HepG2 (cell line): Measurements from ENCODE around the gene CTNND1. TPM values are rescaled to one million over a fixed set of nuclear protein-coding genes. Genes with fewer than 3 reads are reported as not detected.

ENCODE experiments used
- POLR2A ChIP-seq, 2 experiments: IDR thresholded peaks; 2 replicates each; pipeline ENCODE4 v1.6.1; 2011; ENCODE audit warnings: low read depth in 2 of 2, low read length in 2 of 2, mild to moderate bottlenecking in 1 of 2, moderate library complexity in 1 of 2; ENCODE audit not compliant: insufficient read depth in 1 of 2
- POLR2AphosphoS2 ChIP-seq: IDR thresholded peaks from 2 replicates; pipeline ENCODE4 v1.6.1; 2011; ENCODE audit warnings: low read depth, low read length, improper control_type of control experiment
- SALL2 ChIP-seq: sonication (generic); formaldehyde crosslinking; IDR thresholded peaks from 2 replicates; pipeline ENCODE4 v1.8.1; 2023; ENCODE audit warnings: mild to moderate bottlenecking, missing genetic modification reagents, inconsistent platforms
- TRIM24 ChIP-seq: sonication (generic); formaldehyde crosslinking; IDR thresholded peaks from 2 replicates; pipeline ENCODE4 v1.8.0; 2022; ENCODE audit warnings: mild to moderate bottlenecking, missing genetic modification reagents
- ZFP37 ChIP-seq: sonication (generic); formaldehyde crosslinking; IDR thresholded peaks from 2 replicates; pipeline ENCODE4 v1.4.0; 2020; ENCODE audit warnings: missing genetic modification reagents, borderline replicate concordance
- ZNF34 ChIP-seq: sonication (generic); formaldehyde crosslinking; IDR thresholded peaks from 2 replicates; pipeline ENCODE4 v1.4.0; 2020; ENCODE audit warnings: mild to moderate bottlenecking, missing genetic modification reagents, borderline replicate concordance
- polyA plus RNA-seq, 8 experiments: library from polyadenylated mRNA; depleted of rRNA in 3 of 8; stranded (reverse) in 7 of 8; unstranded in 1 of 8; fragments of >200 nt; fragmentation: Illumina TruSeq in 4 of 8; extraction: Trizol in 4 of 8; gene quantifications; 2 replicates each; pipeline versions ENCODE4 v1.2.1 to v1.2.3, GENCODE V29; 2011 to 2016; ENCODE audit warnings: low read depth in 4 of 8, missing spikeins in 1 of 8, mixed read lengths in 1 of 8; ENCODE audit not compliant: insufficient read depth in 1 of 8
- total RNA-seq, 5 experiments: library from RNA; depleted of rRNA; stranded (reverse); fragments of >200 nt; fragmentation: Illumina TruSeq; extraction: Trizol; gene quantifications; 2 replicates each; pipeline ENCODE4 v1.2.3, GENCODE V29; 2016; ENCODE audit warnings: low read depth in 1 of 5
- TF ChIP-seq, protein P1 (sequence below), 2 experiments: fragments of 450-650 bp in 1 of 2; sonication (generic) in 1 of 2; formaldehyde crosslinking in 1 of 2; IDR thresholded peaks; 2 replicates each; pipeline versions ENCODE4 v1.6.1 to v1.8.0; 2016 to 2022; ENCODE audit warnings: antibody characterized with exemption in 1 of 2, mild to moderate bottlenecking in 1 of 2, missing genetic modification reagents in 1 of 2
- TF ChIP-seq, protein P2 (sequence below): sonication (generic); formaldehyde crosslinking; IDR thresholded peaks from 2 replicates; pipeline ENCODE4 v1.5.0; 2020; ENCODE audit warnings: mild to moderate bottlenecking, missing genetic modification reagents, moderate library complexity
- TF ChIP-seq, protein P3 (sequence below): sonication (generic); formaldehyde crosslinking; IDR thresholded peaks from 2 replicates; pipeline ENCODE4 v1.8.0; 2022; ENCODE audit warnings: missing genetic modification reagents, mild to moderate bottlenecking, moderate library complexity, borderline replicate concordance

The CTNND1 gene
- total and polyA plus RNA-seq, 2 of the 13 experiments (the other 11 are each of a cell fraction or from before 2014, with no cell fraction given), result 117 to 128 TPM

DNA sequence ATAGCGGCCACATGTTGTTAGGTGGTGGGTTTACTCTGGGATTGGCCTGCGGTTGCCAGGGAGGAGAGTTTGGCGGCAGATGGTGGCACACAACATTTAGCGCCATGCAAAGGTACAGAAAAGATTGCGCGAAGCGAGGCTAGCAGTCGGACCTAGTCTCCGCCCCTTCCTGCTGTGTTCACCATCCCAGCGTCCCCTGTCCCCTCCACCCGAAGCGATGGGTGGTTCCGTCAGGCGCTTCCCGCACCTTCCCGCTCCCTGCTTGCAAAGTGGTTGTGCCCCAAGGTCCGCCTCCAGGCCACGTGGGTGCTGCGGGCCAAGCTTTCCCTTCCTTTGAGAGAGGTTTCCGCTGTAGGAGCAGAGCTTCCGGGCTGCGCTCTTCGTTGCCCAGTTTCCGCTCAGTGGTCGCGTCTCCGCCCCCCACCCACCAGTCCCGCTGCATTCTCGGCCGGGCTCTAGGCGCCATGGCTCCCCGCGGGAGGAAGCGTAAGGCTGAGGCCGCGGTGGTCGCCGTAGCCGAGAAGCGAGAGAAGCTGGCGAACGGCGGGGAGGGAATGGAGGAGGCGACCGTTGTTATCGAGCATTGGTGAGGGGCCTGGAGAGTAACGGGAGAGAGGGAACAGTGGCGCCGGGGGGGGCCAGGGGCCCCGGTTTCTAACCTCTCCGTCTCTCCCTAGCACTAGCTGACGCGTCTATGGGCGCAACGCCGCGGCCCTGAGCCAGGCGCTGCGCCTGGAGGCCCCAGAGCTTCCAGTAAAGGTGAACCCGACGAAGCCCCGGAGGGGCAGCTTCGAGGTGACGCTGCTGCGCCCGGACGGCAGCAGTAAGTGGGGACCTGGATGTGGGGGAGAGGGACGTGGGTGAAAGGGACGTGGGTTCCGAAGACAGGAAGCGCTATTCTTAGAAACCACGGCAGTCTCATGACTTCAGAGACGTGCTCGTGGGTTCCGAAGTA lies 20.2 kb upstream of the CTNND1 start, which contains the start of gene SELENOH (continued):
- TF ChIP-seq, protein P1, sequence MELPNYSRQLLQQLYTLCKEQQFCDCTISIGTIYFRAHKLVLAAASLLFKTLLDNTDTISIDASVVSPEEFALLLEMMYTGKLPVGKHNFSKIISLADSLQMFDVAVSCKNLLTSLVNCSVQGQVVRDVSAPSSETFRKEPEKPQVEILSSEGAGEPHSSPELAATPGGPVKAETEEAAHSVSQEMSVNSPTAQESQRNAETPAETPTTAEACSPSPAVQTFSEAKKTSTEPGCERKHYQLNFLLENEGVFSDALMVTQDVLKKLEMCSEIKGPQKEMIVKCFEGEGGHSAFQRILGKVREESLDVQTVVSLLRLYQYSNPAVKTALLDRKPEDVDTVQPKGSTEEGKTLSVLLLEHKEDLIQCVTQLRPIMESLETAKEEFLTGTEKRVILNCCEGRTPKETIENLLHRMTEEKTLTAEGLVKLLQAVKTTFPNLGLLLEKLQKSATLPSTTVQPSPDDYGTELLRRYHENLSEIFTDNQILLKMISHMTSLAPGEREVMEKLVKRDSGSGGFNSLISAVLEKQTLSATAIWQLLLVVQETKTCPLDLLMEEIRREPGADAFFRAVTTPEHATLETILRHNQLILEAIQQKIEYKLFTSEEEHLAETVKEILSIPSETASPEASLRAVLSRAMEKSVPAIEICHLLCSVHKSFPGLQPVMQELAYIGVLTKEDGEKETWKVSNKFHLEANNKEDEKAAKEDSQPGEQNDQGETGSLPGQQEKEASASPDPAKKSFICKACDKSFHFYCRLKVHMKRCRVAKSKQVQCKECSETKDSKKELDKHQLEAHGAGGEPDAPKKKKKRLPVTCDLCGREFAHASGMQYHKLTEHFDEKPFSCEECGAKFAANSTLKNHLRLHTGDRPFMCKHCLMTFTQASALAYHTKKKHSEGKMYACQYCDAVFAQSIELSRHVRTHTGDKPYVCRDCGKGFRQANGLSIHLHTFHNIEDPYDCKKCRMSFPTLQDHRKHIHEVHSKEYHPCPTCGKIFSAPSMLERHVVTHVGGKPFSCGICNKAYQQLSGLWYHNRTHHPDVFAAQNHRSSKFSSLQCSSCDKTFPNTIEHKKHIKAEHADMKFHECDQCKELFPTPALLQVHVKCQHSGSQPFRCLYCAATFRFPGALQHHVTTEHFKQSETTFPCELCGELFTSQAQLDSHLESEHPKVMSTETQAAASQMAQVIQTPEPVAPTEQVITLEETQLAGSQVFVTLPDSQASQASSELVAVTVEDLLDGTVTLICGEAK (IDR thresholded peaks at IDR 0.05), result peak; percentile 71
- TF ChIP-seq, protein P1 (CRISPR knock-in tag; IDR thresholded peaks at IDR 0.05), result peak; percentile 94
- no peak for TF ChIP-seq ZFP37 (CRISPR knock-in tag)
- TF ChIP-seq, protein P2, sequence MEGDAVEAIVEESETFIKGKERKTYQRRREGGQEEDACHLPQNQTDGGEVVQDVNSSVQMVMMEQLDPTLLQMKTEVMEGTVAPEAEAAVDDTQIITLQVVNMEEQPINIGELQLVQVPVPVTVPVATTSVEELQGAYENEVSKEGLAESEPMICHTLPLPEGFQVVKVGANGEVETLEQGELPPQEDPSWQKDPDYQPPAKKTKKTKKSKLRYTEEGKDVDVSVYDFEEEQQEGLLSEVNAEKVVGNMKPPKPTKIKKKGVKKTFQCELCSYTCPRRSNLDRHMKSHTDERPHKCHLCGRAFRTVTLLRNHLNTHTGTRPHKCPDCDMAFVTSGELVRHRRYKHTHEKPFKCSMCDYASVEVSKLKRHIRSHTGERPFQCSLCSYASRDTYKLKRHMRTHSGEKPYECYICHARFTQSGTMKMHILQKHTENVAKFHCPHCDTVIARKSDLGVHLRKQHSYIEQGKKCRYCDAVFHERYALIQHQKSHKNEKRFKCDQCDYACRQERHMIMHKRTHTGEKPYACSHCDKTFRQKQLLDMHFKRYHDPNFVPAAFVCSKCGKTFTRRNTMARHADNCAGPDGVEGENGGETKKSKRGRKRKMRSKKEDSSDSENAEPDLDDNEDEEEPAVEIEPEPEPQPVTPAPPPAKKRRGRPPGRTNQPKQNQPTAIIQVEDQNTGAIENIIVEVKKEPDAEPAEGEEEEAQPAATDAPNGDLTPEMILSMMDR (CRISPR knock-in tag), result peak; percentile 10; the same call in 1 of the 2 replicates
- no peak for TF ChIP-seq POLR2AphosphoS2
- TF ChIP-seq SALL2 (CRISPR knock-in tag), result peak; percentile 35; the same call in 1 of the 2 replicates
- TF ChIP-seq POLR2A (IDR thresholded peaks at IDR 0.05; ENCODE audit: insufficient read depth in 1 of 2, low read depth in 2 of 2, low read length in 2 of 2), result peak; percentile 49 to 76
- TF ChIP-seq, protein P3, sequence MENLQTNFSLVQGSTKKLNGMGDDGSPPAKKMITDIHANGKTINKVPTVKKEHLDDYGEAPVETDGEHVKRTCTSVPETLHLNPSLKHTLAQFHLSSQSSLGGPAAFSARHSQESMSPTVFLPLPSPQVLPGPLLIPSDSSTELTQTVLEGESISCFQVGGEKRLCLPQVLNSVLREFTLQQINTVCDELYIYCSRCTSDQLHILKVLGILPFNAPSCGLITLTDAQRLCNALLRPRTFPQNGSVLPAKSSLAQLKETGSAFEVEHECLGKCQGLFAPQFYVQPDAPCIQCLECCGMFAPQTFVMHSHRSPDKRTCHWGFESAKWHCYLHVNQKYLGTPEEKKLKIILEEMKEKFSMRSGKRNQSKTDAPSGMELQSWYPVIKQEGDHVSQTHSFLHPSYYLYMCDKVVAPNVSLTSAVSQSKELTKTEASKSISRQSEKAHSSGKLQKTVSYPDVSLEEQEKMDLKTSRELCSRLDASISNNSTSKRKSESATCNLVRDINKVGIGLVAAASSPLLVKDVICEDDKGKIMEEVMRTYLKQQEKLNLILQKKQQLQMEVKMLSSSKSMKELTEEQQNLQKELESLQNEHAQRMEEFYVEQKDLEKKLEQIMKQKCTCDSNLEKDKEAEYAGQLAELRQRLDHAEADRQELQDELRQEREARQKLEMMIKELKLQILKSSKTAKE (CRISPR knock-in tag), result no peak
- TF ChIP-seq ZNF34 (CRISPR knock-in tag), result no peak
- no peak for TF ChIP-seq TRIM24 (CRISPR knock-in tag)
